Spleen (tissue), 11 donors: ENCODE data around the gene EXOC3. TPM values are rescaled to one million over a fixed set of nuclear protein-coding genes. Genes with fewer than 3 reads are reported as not detected.

Experiments
- DNase-seq: peaks from one replicate; pipeline ENCODE4 v3.0.0-alpha.2; 2020
- H3K27ac ChIP-seq, 8 donors: fragments of 200-600 bp; sonication (generic) in 7 of 8; 1 replicate in 4 of 8; 2 replicates in 4 of 8; pipeline versions ENCODE4 v1.5.0 to v1.8.0; 2016 to 2021; ENCODE audit warnings: inconsistent platforms in 4 of 8, mild to moderate bottlenecking in 4 of 8, moderate library complexity in 1 of 8
- H3K27me3 ChIP-seq, 7 donors: fragments of 200-600 bp; sonication (generic) in 6 of 7; replicated peaks in 1 of 7; 1 replicate in 4 of 7; 2 replicates in 3 of 7; pipeline versions ENCODE4 v1.5.0 to v1.8.0; 2016 to 2021; ENCODE audit warnings: inconsistent platforms in 3 of 7, mild to moderate bottlenecking in 1 of 7
- H3K36me3 ChIP-seq, 6 donors: fragments of 200-600 bp; sonication (generic) in 5 of 6; 1 replicate in 4 of 6; 2 replicates in 2 of 6; pipeline versions ENCODE4 v1.5.0 to v1.8.0; 2016 to 2021; ENCODE audit warnings: inconsistent platforms in 2 of 6
- H3K4me1 ChIP-seq, 6 donors: fragments of 200-600 bp; sonication (generic) in 5 of 6; 1 replicate in 3 of 6; 2 replicates in 3 of 6; pipeline versions ENCODE4 v1.5.0 to v1.8.0; 2016 to 2021; ENCODE audit warnings: inconsistent platforms in 3 of 6
- H3K4me3 ChIP-seq, 8 donors: fragments of 200-600 bp; sonication (generic) in 7 of 8; 1 replicate in 4 of 8; 2 replicates in 4 of 8; pipeline versions ENCODE4 v1.5.0 to v1.8.0; 2016 to 2021; ENCODE audit warnings: inconsistent platforms in 4 of 8, mild to moderate bottlenecking in 4 of 8, moderate library complexity in 2 of 8
- H3K9me3 ChIP-seq, 8 donors: fragments of 200-600 bp; sonication (generic) in 7 of 8; 1 replicate in 4 of 8; 2 replicates in 4 of 8; pipeline versions ENCODE4 v1.5.0 to v1.8.0; 2016 to 2021; ENCODE audit warnings: inconsistent platforms in 4 of 8
- CTCF ChIP-seq, 11 experiments: fragments of 200-600 bp in 7 of 11; fragments of 450-650 bp in 4 of 11; sonication (generic) in 4 of 11; IDR thresholded peaks in 8 of 11; conservative IDR thresholded peaks in 3 of 11; 1 replicate in 7 of 11; 2 replicates in 4 of 11; pipeline versions ENCODE4 v1.4.0 to v1.8.0; 2016 to 2021; ENCODE audit warnings: antibody characterized with exemption in 11 of 11, inconsistent platforms in 4 of 11, mild to moderate bottlenecking in 1 of 11
- POLR2A ChIP-seq, 3 donors: fragments of 450-650 bp; IDR thresholded peaks; one replicate each; pipeline ENCODE4 v1.5.1; 2017; ENCODE audit warnings: antibody characterized with exemption in 3 of 3, mild to moderate bottlenecking in 1 of 3
- POLR2AphosphoS5 ChIP-seq, 3 donors: sonication (generic); formaldehyde crosslinking; IDR thresholded peaks; one replicate each; pipeline ENCODE4 v1.5.1; 2017; ENCODE audit warnings: antibody characterized with exemption in 3 of 3
- WGBS, 5 donors: extraction: QIAGEN DNeasy Blood & Tissue Kit in 3 of 5; methylation state at CpG; one replicate each; pipeline versions ENCODE4 v1.1.5 to v1.1.7; 2013 to 2018; 5-methylcytosine and 5-hydroxymethylcytosine counted together
- intact Hi-C: fragments of 100-400 bp; cut with DNase I; formaldehyde crosslinking; loops from one replicate; pipeline ENCODE4 v1.15.0; 2023; ENCODE audit warnings: low total_unique reads
- polyA plus RNA-seq, 3 donors: library from polyadenylated mRNA; stranded (reverse); fragments of 200-250 nt; gene quantifications; one replicate each; pipeline ENCODE4 v1.2.1, GENCODE V29; 2013
- total RNA-seq, 7 donors: library from RNA; depleted of rRNA in 3 of 7; stranded (reverse); fragments of >200 nt in 3 of 7; fragmentation: NEBNext Ultra II Directional in 4 of 7; extraction: Animal tissue kit (Norgen Biotek cat#: 25700) in 4 of 7; gene quantifications; one replicate each; pipeline versions ENCODE4 v1.1.0 to v1.2.1, GENCODE V29; 2016 to 2021
- donor health status: healthy with polysubstance abuse.
- donor health status: DM: no; HTN: no; CAD: no; lungs with moderate emphysema.
- donor health status: DM: no; HTN: no; CAD: no.
- donor health status: Bipolar disorder and iron deficiency.
- donor health status: healthy.
- donor health status: DM: no; HTN: no; CAD: no.
- donor health status: DM: yes; HTN: yes; CAD: no.

EXOC3 gene
- total and polyA plus RNA-seq, 10 donors = 22.7 to 87.0 (median 71.0) TPM

DNA sequence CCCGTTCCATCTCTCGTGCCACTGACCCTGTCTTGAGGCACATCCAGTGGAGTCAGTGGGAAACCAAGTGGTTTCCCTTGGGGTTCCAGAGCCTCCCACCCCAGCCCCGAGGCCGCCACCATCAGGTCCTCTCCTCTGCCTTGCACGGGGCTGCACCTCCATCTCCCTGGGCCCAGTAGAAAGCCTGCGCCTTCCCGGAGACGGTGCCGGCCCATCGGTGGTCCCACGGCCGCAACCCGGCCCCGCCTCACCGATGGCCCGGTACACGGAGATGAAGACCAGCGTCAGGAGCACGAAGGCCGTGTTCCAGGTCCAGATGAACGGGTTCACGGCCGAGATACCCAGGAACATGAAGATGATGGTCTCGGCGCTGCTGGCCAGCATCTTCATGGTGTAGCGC is 40.0 kb downstream of the EXOC3 start:
- intact Hi-C loops = no loop called here
- TF ChIP-seq POLR2AphosphoS5 (IDR thresholded peaks at IDR 0.05) = no peak
- TF ChIP-seq CTCF (IDR thresholded peaks at IDR 0.05 in 8 of 11, conservative IDR thresholded peaks at IDR 0.05 in 3 of 11) = no peak
- no peak for TF ChIP-seq POLR2A (IDR thresholded peaks at IDR 0.05)
- H3K9me3 ChIP-seq = no peaks in the 10 kb centered on the region
- H3K36me3 ChIP-seq = no peaks in the 10 kb centered on the region
- 86 to 93% (median 89%) methylated on average over 15 to 26 of the region's 26 CpGs for WGBS, 5 donors
- H3K27me3 ChIP-seq = peaks cover 0 to 86% (median 67%) of the 10 kb centered on the region in 7 donors
- H3K27ac ChIP-seq = no peak overlapping the region
- no peak overlapping the region for H3K4me3 ChIP-seq
- H3K4me1 ChIP-seq = peaks cover 0 to 18% (median 7%) of the 10 kb centered on the region in 6 donors
- DNase-seq = no peak

DNA sequence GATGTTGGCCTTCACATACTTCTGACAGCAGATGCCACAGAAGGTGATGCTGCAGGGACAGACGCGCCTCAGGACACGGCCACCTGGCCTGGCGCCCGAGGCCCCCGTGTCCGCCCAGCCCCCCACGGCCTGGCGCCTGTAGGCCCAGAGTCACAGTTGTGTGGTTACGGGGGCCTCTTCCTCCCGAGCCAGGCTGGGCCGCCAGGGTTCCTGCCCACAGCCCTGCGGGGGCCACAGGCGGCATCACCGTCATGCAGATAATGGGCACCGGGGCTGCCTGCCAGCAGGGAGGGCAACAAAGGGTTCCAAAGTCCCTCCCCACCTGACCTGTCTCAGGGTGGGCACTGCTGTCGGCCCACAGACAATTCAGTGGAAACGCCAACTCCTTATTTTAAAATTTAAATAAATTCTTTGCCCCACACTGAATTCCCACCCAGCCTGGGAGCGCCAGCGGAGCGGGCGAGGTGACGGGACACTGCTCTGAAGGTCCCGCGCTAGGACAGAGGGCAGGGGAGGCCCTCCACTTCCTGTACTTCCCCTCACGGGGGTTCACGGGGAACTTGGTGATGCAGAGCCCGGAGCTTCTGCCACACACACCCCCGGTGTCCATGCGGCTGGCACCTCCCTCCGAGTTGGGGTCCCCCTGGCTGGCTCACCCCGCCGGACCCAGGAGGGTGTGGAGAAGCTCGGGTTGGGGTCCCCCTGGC is 40.6 kb downstream of the EXOC3 start:
- no peak for DNase-seq
- no peak overlapping the region for H3K4me3 ChIP-seq
- H3K9me3 ChIP-seq = no peaks in the 10 kb centered on the region
- peaks cover 0 to 86% (median 61%) of the 10 kb centered on the region in 7 donors for H3K27me3 ChIP-seq
- no peaks in the 10 kb centered on the region for H3K36me3 ChIP-seq
- 27 to 47% (median 33%) methylated on average over 21 to 34 of the region's 34 CpGs for WGBS, 5 donors
- no peak for TF ChIP-seq CTCF (IDR thresholded peaks at IDR 0.05 in 8 of 11, conservative IDR thresholded peaks at IDR 0.05 in 3 of 11)
- no peak for TF ChIP-seq POLR2A (IDR thresholded peaks at IDR 0.05)
- no peak for TF ChIP-seq POLR2AphosphoS5 (IDR thresholded peaks at IDR 0.05)
- peaks cover 0 to 18% (median 7%) of the 10 kb centered on the region in 6 donors for H3K4me1 ChIP-seq
- intact Hi-C loops = no loop called here
- no peak overlapping the region for H3K27ac ChIP-seq

GRCh38 chr5:484556-484955 is 41.6 kb downstream of the EXOC3 start:
- Histone ChIP-seq H3K9me3 (no peaks in the 10 kb centered on the region), H3K4me3 (no peak overlapping the region), H3K27ac (no peak overlapping the region), H3K4me1 (peaks cover 0 to 18% (median 7%) of the 10 kb centered on the region in 6 donors), H3K27me3 (peaks cover 0 to 86% (median 56%) of the 10 kb centered on the region in 7 donors), H3K36me3 (no peaks in the 10 kb centered on the region)
- TF ChIP-seq POLR2A (IDR thresholded peaks at IDR 0.05) = no peak
- no peak for TF ChIP-seq POLR2AphosphoS5 (IDR thresholded peaks at IDR 0.05)
- TF ChIP-seq CTCF (IDR thresholded peaks at IDR 0.05 in 8 of 11, conservative IDR thresholded peaks at IDR 0.05 in 3 of 11) = no peak
- 87 to 93% (median 91%) methylated on average over 18 to 24 of the region's 24 CpGs for WGBS, 5 donors
- intact Hi-C loops = no loop called here
- no peak for DNase-seq

- Histone ChIP-seq H3K9me3 (no peaks in the 10 kb centered on the region), H3K36me3 (no peaks in the 10 kb centered on the region), H3K4me3 (no peak overlapping the region), H3K27ac (no peak overlapping the region), H3K27me3 (peaks cover 0 to 86% (median 48%) of the 10 kb centered on the region in 7 donors), H3K4me1 (peaks cover 0 to 18% (median 7%) of the 10 kb centered on the region in 6 donors)
- WGBS, 5 donors = 72 to 90% (median 86%) methylated on average over 27 to 29 of the region's 29 CpGs
- TF ChIP-seq CTCF (IDR thresholded peaks at IDR 0.05 in 8 of 11, conservative IDR thresholded peaks at IDR 0.05 in 3 of 11) = no peak
- DNase-seq = no peak
- intact Hi-C loops = no loop called here
These were observed 42.4 kb downstream of the EXOC3 start for GRCh38 chr5:485113-485945.
